MG63 (cell line): Measurements from ENCODE around the gene CIITA. TPM values are rescaled to one million over a fixed set of nuclear protein-coding genes. Genes with fewer than 3 reads are reported as not detected.
A peak's percentile ranks its signal among the peaks of the same experiment; 100 is the strongest.

Source experiments
- DNase-seq: peaks from one replicate; pipeline ENCODE4 v3.0.0-alpha.2; 2020
- H3K27me3 ChIP-seq: fragments of 250-450 bp; sonication (Bioruptor Pico); 2 replicates; pipeline ENCODE4 v1.5.1; 2020; ENCODE audit warnings: mild to moderate bottlenecking, moderate library complexity
- H3K36me3 ChIP-seq: fragments of 250-450 bp; sonication (Bioruptor Pico); 2 replicates; pipeline ENCODE4 v1.5.1; 2020; ENCODE audit warnings: mild to moderate bottlenecking, moderate library complexity
- H3K4me3 ChIP-seq: fragments of 250-450 bp; sonication (Bioruptor Pico); 2 replicates; pipeline ENCODE4 v1.5.1; 2020; ENCODE audit warnings: mild to moderate bottlenecking, moderate library complexity
- H3K9me3 ChIP-seq: fragments of 250-450 bp; sonication (Bioruptor Pico); 2 replicates; pipeline ENCODE4 v1.5.1; 2020; ENCODE audit warnings: mild to moderate bottlenecking, moderate library complexity
- total RNA-seq: library from RNA; depleted of rRNA; stranded (reverse); fragments of >200 nt; shearing (Covaris generic); gene quantifications from 2 replicates; pipeline ENCODE4 v1.2.3, GENCODE V29; 2014; ENCODE audit warnings: low replicate concordance

CIITA gene
- total RNA-seq, 1 experiment from 2014 or later, result not detected

DNA sequence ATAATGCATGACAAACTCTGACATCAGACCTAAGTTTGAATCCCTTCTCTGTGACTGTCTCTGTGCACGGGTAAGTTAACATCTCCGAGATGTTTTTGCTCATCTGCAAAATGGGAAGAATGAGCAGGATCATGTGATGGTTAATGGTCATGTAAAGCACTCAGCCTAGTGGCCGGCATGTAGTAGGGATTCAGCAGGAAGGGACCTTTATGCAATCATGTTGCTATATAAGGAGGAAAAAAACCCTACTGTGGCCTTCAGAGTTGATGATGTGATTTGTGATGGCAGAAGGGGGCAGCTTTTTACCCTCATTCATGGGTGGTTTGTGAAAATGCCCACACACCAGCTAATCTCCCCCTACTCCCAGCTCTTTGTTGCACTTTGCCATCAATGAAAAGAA lies 91.5 kb downstream of the CIITA start:
- no peaks in the 10 kb centered on the region for H3K9me3 ChIP-seq

DNA sequence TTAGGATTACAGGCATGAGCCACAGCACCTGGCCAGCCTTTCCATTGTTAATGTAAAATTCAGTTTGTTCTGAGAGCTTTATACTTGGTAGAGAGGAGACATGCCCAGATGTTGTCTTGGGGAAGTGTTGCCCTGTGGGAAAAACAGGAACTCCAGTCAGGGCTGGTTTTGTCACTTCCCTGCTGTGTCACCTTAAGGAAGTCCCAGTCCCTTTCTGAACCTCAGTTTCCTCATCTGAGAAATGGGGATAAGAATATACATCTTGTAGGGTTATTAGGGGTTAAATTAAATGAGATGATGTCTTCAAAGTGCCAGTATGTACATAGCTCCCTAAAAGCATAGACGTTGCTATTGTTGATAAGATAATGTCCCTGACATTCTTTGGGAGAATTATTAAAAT lies 92.6 kb downstream of the CIITA start:
- no peaks in the 10 kb centered on the region for H3K9me3 ChIP-seq
- DNase-seq, result no peak
- H3K4me3 ChIP-seq, result no peak overlapping the region
- H3K27me3 ChIP-seq, result no peaks in the 10 kb centered on the region
- peaks cover 37% of the 10 kb centered on the region for H3K36me3 ChIP-seq

More for the DNA sequence above, 91.5 kb downstream of the CIITA start:
- H3K4me3 ChIP-seq, result no peak overlapping the region
- DNase-seq, result no peak
- H3K27me3 ChIP-seq, result no peaks in the 10 kb centered on the region
- H3K36me3 ChIP-seq, result peaks cover 40% of the 10 kb centered on the region

DNA sequence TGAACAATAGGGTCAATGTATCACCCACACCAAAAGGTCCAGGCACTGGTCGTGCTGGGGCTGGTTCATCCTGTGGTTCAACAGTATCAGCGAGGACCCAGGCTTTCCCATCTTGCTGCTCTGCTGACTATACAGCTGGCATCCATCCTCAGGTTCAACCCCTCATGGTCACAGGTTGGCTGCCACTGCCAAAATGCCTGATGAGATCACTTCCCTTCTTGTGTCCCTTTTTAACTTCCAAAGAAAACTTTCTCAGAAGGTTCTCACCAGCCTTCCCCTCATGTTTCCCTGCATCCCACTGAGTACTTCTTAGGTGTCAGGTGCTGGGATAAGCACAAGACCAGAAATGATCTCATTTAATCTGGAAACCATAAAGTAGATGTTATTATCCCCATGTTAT lies 93.1 kb downstream of the CIITA start:
- DNase-seq, result peak; percentile 66
- H3K9me3 ChIP-seq, result no peaks in the 10 kb centered on the region
- no peak overlapping the region for H3K4me3 ChIP-seq
- H3K27me3 ChIP-seq, result no peaks in the 10 kb centered on the region
- peaks cover 33% of the 10 kb centered on the region for H3K36me3 ChIP-seq

DNA sequence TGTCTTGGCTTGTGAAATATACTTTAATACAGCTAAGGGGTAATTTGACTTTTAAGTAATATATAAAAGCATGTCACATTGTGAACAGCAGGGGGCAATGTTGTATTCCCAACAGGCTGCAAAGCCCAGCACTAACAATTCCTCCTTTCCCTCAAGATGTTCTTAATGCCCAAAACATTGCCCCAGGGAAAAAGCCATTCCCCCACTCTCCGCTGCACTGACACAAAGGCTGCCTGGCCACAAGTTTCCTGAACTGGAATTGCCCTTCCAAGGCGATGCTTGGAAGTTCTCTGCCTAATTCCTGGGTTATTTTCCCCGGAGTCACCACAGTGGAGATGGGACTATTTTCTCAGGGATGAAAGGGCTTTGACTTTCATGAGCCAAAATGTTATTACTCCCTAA lies 94.6 kb downstream of the CIITA start:
- no peak overlapping the region for H3K4me3 ChIP-seq
- no peaks in the 10 kb centered on the region for H3K9me3 ChIP-seq
- peaks cover 30% of the 10 kb centered on the region for H3K36me3 ChIP-seq
- peak; percentile 57 for DNase-seq
- H3K27me3 ChIP-seq, result no peaks in the 10 kb centered on the region

DNA sequence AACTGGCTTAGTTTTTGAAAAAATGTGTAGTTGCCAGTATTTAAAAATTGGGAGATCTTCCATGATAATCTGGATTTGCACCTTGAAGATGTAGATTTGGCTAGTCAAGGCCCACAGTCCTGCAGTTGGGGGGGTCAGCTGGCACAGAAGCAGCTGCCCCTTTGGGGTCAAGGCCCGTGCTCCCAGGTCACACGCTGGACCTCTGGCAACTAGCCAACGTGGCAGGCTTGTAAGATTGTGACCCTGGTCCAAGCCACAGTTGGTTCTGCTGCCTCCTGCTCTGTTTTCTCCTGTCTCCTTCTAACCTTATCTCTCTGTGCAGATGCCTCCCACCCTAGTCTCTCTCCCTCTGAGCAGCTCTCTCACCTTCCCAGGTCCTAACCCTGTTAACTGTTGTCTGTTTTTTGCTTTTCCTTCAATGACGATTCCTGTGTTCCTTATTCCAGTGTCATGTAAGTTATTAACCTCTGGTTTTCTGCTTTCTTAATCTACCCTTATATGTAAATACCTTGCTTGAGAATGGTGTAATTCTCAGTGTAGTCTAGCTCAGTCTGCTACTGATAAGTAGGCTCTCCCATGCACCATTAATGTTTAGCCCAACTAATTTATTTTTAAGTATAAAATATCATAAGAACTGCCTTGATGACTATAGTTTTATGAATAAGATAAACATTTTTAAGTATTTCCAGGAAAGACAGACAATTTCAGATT lies 95.3 kb downstream of the CIITA start:
- H3K36me3 ChIP-seq, result peaks cover 29% of the 10 kb centered on the region
- H3K9me3 ChIP-seq, result no peaks in the 10 kb centered on the region
- DNase-seq, result no peak
- H3K27me3 ChIP-seq, result no peaks in the 10 kb centered on the region
- H3K4me3 ChIP-seq, result no peak overlapping the region

DNA sequence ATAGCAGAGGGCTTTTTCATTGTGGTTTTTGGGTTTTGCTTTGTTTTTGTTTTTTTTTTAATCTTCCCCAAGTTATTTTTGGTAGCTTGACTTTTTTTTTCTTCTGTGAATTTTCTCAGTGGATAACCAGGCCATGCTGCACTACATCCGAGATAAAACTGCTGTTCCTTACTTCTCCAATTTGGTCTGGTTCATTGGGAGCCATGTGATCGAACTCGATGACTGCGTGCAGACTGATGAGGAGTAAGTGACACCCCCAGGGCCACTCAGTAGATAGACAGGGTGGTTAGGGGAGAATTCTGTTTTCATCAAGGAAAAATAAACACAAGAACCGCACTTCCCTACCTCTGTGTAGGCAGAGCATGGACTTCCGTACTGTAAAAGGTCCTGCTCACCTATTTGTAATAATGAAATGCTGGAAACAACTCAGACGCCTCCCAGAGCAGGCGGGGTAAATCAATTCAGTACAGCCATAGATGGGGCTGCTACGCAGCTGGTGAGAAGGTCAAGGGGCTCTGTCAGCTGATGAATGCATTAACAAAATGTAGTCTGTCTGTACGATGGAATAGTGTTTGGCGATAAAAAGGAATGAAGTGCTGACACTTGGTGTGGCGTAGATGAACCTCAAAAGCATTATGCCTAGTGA lies 95.9 kb downstream of the CIITA start:
- Histone ChIP-seq H3K27me3 (no peaks in the 10 kb centered on the region), H3K9me3 (no peaks in the 10 kb centered on the region), H3K4me3 (no peak overlapping the region), H3K36me3 (peaks cover 34% of the 10 kb centered on the region)
- DNase-seq, result no peak

DNA sequence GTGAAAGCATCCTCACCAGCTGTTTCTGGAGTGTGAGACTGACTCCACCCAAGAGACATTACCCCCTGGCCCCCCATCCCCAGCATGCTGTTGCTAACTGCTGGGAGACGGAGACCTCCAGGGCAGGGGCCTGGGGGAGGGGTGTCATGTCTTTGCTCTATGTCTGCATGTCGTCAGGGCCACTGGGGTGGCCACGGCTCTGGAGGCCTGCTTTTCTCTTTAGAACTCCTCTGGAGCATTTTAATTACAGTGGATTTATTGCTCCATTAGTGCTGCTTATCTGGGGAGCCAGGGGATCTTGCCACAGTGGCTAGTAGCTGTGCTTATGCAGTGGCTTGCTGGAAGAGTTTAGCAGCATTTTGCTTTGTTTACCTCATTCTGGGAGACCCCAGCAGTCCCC lies 99.6 kb downstream of the CIITA start:
- DNase-seq, result no peak
- H3K36me3 ChIP-seq, result peaks cover 37% of the 10 kb centered on the region
- H3K27me3 ChIP-seq, result no peaks in the 10 kb centered on the region
- no peaks in the 10 kb centered on the region for H3K9me3 ChIP-seq
- H3K4me3 ChIP-seq, result no peak overlapping the region

DNA sequence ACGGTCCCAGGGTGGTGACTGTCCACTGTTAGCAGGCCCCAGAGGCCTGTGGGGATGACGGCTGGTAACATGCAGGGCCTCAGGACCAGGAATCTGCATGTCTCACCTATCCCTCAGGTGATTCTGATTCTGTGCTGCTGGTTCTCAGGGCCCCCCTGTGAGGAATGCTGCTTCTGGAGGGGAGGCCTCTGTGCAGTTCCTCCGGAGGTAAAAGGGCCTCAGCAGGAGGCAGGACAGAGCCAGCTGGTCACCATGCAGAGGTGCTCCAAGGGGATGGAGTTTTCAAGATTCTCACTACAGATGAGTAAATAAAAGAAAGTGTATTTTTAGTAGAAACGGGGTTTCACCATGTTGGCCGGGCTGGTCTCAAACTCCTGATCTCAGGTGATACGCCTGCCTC lies 101.1 kb downstream of the CIITA start:
- Histone ChIP-seq H3K27me3 (no peaks in the 10 kb centered on the region), H3K9me3 (no peaks in the 10 kb centered on the region), H3K36me3 (peaks cover 35% of the 10 kb centered on the region), H3K4me3 (no peak overlapping the region)
- DNase-seq, result no peak

DNA sequence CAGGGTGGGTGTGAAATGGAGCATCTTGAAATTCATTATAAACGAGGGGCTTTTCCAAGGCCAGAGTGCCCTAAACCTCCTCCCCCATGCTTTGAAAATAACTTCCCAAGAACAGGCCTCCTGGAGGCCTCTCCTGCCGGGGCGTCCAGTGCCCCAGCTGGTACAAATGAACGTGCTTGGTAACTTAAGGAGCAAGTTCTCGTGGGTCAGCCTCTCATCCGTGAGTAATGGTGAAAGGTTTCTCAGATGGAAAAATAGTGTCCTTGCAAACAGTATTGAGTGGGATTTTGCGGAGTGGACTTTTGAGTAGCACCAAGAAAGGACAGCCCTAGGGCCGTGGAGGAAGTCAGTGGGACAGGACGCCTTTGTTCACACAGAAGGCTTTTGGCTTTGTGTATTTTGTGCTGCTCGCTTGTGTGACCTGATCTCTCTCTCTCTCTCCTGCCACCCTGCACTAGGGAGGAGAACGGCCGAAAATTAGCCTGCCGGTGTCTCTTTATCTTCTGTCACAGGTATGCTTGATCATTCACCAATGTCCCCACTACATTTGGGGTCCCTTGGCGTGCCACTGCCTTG lies 102.0 kb downstream of the CIITA start:
- no peak for DNase-seq
- H3K9me3 ChIP-seq, result no peaks in the 10 kb centered on the region
- H3K27me3 ChIP-seq, result no peaks in the 10 kb centered on the region
- no peak overlapping the region for H3K4me3 ChIP-seq
- H3K36me3 ChIP-seq, result peaks cover 32% of the 10 kb centered on the region

DNA sequence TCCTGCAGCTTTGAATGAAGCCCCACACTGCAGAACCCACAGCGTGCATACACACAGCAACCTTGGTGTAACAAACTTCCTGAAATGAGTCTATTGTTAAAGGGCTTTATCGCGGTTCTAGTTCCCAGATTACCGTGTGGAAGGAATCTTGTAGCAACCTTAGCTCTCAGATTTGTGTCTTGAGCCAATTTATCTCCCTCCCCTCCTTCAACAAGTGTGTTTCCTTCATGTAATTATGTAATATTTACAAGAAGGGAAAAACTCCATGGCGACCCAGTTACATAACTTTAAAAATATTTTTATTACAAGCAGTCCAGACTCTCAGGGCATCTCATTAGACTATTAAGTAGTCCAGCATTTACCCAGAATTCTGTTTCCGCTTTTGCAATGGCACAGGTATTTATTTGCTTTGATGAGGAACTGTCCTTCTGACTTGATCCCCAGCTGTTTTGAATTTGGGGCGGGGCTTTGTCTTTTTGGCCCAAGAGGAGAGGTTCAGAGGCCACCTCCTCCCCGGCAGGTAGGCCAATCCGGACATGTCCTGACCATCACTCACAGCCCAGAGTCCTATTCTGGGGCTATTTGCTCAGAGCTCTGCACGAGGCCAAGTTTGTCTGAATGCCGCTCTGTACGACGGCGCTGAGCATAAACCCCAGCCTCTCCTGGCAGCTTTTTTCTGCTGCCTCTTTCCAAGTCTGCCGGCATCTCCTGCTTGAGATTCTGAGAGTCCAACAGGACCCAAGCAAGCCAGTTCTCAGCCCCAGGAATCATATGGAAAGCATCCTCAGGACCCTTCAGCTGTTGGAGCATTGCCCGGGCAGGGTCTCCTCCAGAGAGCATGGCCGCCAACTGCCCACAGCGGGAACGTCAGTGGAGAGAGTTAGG lies 103.0 kb downstream of the CIITA start:
- DNase-seq, result no peak

DNA sequence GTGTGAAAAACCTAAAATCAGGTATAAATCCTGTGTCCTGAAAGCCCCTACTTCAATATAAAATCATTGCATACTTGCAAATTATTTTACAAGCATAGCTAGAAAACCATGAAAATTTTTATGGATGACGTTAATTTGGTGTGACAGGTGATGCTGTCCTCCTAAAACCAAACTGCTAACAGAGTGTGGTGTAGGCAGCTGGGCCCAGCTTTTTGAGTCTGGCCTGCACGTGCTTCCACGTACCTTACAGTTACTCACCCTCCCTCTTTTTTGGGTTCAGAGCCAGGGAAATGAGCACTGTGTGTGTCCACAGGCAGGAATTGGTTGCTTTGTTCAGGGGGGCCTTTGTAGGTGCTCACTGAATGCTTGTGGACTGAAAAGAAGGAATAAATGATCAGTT lies 103.8 kb downstream of the CIITA start:
- Histone ChIP-seq H3K27me3 (no peaks in the 10 kb centered on the region), H3K36me3 (peaks cover 29% of the 10 kb centered on the region), H3K9me3 (no peaks in the 10 kb centered on the region), H3K4me3 (no peak overlapping the region)
- no peak for DNase-seq

More for the DNA sequence above, 103.0 kb downstream of the CIITA start:
- Histone ChIP-seq H3K4me3 (no peak overlapping the region), H3K36me3 (peaks cover 29% of the 10 kb centered on the region), H3K9me3 (no peaks in the 10 kb centered on the region), H3K27me3 (no peaks in the 10 kb centered on the region)

DNA sequence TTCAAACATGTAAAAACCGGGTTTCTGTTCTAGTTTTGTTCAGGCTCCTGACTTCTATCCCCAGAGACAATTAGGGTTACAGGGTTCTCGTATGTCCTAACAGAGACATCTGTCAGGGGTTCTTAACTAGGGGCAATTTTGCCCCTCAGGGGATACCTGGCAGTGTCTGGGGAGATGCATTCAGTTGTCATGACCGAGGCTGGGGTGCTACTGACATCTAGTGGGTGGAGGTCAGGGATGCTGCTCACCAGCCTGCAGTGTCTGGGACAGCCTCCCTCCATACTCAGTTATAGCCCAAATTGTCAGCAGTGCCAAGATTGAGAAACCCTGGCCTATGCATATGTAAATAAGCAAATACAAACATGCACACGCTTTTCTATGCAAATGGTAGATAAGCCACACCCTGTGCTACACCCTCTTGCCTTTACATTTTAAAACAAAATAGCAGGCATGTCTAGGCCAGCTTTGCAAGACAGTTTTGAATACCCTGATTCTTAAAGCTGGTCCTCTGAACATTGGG lies 104.8 kb downstream of the CIITA start:
- peaks cover 28% of the 10 kb centered on the region for H3K36me3 ChIP-seq
- DNase-seq, result peak; percentile 43

DNA sequence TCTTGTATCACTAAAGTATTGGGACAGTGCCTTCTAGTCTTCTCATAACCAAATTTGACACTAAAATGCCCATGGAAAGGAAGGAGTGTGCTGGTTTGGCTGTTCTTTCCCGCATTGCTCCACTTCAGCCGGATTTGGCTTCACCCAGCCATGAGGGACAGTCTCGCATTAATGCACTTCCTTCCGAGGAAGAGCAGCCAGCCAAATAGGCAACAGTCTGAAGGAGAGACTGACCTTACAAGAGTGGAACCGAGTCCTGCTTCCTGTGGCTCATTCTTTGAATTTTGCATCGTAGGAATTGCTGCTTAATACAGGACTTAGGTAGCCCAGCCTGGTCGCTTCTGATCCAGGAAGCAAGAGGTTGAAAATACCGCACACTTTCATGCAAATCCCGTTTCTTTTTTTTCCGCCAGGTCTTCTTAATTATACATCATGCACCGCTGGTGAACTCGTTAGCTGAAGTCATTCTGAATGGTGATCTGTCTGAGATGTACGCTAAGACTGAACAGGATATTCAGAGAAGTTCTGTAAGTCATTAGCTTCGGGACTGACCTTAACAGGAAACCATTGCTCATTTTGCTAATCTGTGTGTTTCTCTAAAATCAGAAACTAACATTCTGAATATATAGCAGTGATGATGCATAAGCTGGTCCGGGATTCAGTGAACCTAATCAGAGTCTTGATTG lies 105.6 kb downstream of the CIITA start:
- Histone ChIP-seq H3K9me3 (no peaks in the 10 kb centered on the region), H3K27me3 (no peaks in the 10 kb centered on the region), H3K4me3 (no peak overlapping the region), H3K36me3 (peaks cover 21% of the 10 kb centered on the region)
- DNase-seq, result no peak

More for the DNA sequence above, 104.8 kb downstream of the CIITA start:
- no peaks in the 10 kb centered on the region for H3K9me3 ChIP-seq
- no peaks in the 10 kb centered on the region for H3K27me3 ChIP-seq
- no peak overlapping the region for H3K4me3 ChIP-seq

DNA sequence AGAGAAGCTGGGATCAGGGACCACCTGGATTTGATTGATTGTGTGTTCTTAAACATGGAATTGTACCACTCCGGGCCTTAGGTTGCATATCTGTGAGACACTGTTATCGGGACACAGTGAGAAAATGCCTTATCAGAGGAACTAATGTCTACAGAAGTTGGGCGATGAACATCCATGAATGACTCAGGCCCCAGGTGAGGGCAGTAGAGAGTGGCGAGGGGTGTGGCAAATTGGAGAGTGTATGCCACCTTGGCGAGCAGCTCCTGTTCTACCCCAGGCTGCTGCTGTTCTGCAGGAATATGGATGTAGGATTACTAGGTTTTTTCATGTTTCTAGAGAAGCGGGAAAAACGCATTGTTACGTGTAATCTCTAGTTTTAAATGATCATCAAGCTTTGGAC lies 106.2 kb downstream of the CIITA start:
- no peaks in the 10 kb centered on the region for H3K9me3 ChIP-seq
- H3K4me3 ChIP-seq, result no peak overlapping the region
- H3K36me3 ChIP-seq, result peaks cover 22% of the 10 kb centered on the region
- no peaks in the 10 kb centered on the region for H3K27me3 ChIP-seq
- DNase-seq, result no peak

DNA sequence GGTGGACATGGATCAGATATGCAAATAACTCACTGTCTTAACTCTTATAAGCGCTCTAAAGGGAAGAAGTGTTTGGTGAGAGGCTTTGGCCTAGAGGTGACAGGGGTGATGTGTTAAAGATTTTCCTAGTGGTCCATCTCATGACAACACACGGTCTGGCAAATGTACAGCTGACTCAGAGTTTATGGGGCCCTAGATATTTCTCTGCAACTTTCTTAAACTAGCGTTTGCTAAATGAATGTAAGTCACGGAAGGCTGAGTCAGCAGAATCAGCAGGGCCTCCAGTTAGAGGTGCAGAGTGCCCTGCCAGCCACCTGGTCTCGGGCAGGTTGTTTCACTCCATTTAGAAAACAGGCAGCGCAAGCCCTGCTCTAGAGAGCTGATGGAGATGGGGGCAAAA lies 107.5 kb downstream of the CIITA start:
- DNase-seq, result peak; percentile 74
- no peaks in the 10 kb centered on the region for H3K9me3 ChIP-seq
- no peaks in the 10 kb centered on the region for H3K27me3 ChIP-seq
- H3K4me3 ChIP-seq, result no peak overlapping the region
- H3K36me3 ChIP-seq, result peaks cover 18% of the 10 kb centered on the region
